GM23338 (cell line): ENCODE results near the gene BNC1. TPM values are rescaled to one million over a fixed set of nuclear protein-coding genes. Genes with fewer than 3 reads are reported as not detected.

Experiments
- ATAC-seq: fragments of 200-7000 bp; cut with Tn5 transposase; 3 replicates; pipeline ENCODE4 v1.9.1; 2020
- DNase-seq: peaks from one replicate; pipeline ENCODE4 v3.0.0-alpha.2; 2015; ENCODE audit warnings: low spot score
- H2AFZ ChIP-seq: fragments of 200-600 bp; sonication (generic); 2 replicates; pipeline ENCODE4 v1.8.0; 2016; ENCODE audit warnings: antibody characterized with exemption, mild to moderate bottlenecking, moderate library complexity
- H3F3A ChIP-seq: fragments of 200-600 bp; sonication (generic); replicated peaks from 2 replicates; pipeline ENCODE4 v1.8.0; 2017; ENCODE audit warnings: antibody characterized with exemption, mixed run types, low read depth
- H3K27ac ChIP-seq: fragments of 200-600 bp; sonication (generic); 2 replicates; pipeline ENCODE4 v1.6.1; 2016; ENCODE audit warnings: low read depth
- H3K27me3 ChIP-seq: fragments of 200-600 bp; sonication (generic); 2 replicates; pipeline ENCODE4 v1.8.0; 2016; ENCODE audit warnings: mild to moderate bottlenecking, mixed run types, moderate library complexity; ENCODE audit not compliant: insufficient read depth
- H3K36me3 ChIP-seq: fragments of 200-600 bp; sonication (generic); 2 replicates; pipeline ENCODE4 v1.8.0; 2016; ENCODE audit warnings: mild to moderate bottlenecking; ENCODE audit not compliant: insufficient read depth
- H3K4me1 ChIP-seq: fragments of 200-600 bp; sonication (generic); 2 replicates; pipeline ENCODE4 v1.8.0; 2016; ENCODE audit warnings: mild to moderate bottlenecking, moderate library complexity; ENCODE audit not compliant: insufficient read depth
- H3K4me2 ChIP-seq: fragments of 200-600 bp; sonication (generic); 2 replicates; pipeline ENCODE4 v1.7.1; 2017; ENCODE audit warnings: mixed run types
- H3K4me3 ChIP-seq: fragments of 200-600 bp; sonication (generic); 2 replicates; pipeline ENCODE4 v1.6.1; 2016; ENCODE audit warnings: mixed run types
- H3K79me2 ChIP-seq: fragments of 200-600 bp; sonication (generic); replicated peaks from 2 replicates; pipeline ENCODE4 v1.8.0; 2017; ENCODE audit warnings: mild to moderate bottlenecking; ENCODE audit not compliant: insufficient read depth
- H3K9me2 ChIP-seq: fragments of 200-600 bp; sonication (generic); 2 replicates; pipeline ENCODE4 v1.8.0; 2017; ENCODE audit not compliant: insufficient read depth
- H4K20me1 ChIP-seq: fragments of 200-600 bp; sonication (generic); replicated peaks from 2 replicates; pipeline ENCODE4 v1.8.0; 2017; ENCODE audit warnings: mild to moderate bottlenecking; ENCODE audit not compliant: insufficient read depth
- H3K27ac Mint-ChIP-seq: 2 replicates; pipeline ENCODE4 v1.8.0; 2020; ENCODE audit warnings: inconsistent platforms, mild to moderate bottlenecking, moderate library complexity, mixed read lengths
- H3K27me3 Mint-ChIP-seq: 3 replicates; pipeline ENCODE4 v1.8.0; 2022; ENCODE audit warnings: low read depth, mild to moderate bottlenecking, moderate library complexity, mixed read lengths, inconsistent platforms; ENCODE audit not compliant: insufficient read depth, poor library complexity
- H3K36me3 Mint-ChIP-seq: 3 replicates; pipeline ENCODE4 v1.8.0; 2021; ENCODE audit warnings: low read depth, mild to moderate bottlenecking, inconsistent platforms, moderate library complexity, mixed read lengths
- H3K4me1 Mint-ChIP-seq: 3 replicates; pipeline ENCODE4 v1.8.0; 2020; ENCODE audit warnings: mild to moderate bottlenecking, inconsistent platforms, mixed read lengths
- H3K4me3 Mint-ChIP-seq: 3 replicates; pipeline ENCODE4 v1.8.0; 2021; ENCODE audit warnings: moderate library complexity, mild to moderate bottlenecking, inconsistent platforms, mixed read lengths
- H3K9me3 Mint-ChIP-seq: 3 replicates; pipeline ENCODE4 v1.8.0; 2020; ENCODE audit warnings: moderate library complexity, mild to moderate bottlenecking, inconsistent platforms, mixed read lengths
- CREB1 ChIP-seq: fragments of 250-450 bp; sonication (Bioruptor Pico); IDR thresholded peaks from 2 replicates; pipeline ENCODE4 v1.5.0; 2020; ENCODE audit warnings: low read depth, mild to moderate bottlenecking, moderate library complexity
- JUNB ChIP-seq: IDR thresholded peaks from one replicate; pipeline ENCODE4 v1.6.1; 2016; ENCODE audit warnings: antibody characterized with exemption; ENCODE audit not compliant: unreplicated experiment
- POLR2AphosphoS5 ChIP-seq: IDR thresholded peaks from 2 replicates; pipeline ENCODE4 v1.6.1; 2016; ENCODE audit warnings: antibody characterized with exemption, low read depth
- ZNF331 ChIP-seq: fragments of 250-450 bp; sonication (Bioruptor Pico); IDR thresholded peaks from 2 replicates; pipeline ENCODE4 v1.5.0; 2020; ENCODE audit warnings: low read depth, mild to moderate bottlenecking, moderate library complexity
- polyA plus RNA-seq: library from polyadenylated mRNA; unstranded; fragments of >200 nt; fragmentation: Nextera tagmentation; extraction: Ambion mirVana; gene quantifications from 2 replicates; pipeline ENCODE4 v1.2.1, GENCODE V29; 2016
- total RNA-seq: library from RNA; depleted of rRNA; stranded (reverse); fragments of >200 nt; shearing (Covaris generic); gene quantifications from 2 replicates; pipeline ENCODE4 v1.2.3, GENCODE V29; 2014
- TF ChIP-seq, protein P1 (sequence below): IDR thresholded peaks from one replicate; pipeline ENCODE4 v1.6.1; 2018; ENCODE audit warnings: antibody characterized with exemption; ENCODE audit not compliant: unreplicated experiment
- TF ChIP-seq, protein P2 (sequence below), 2 experiments: fragments of 200-600 bp in 1 of 2; sonication (generic) in 1 of 2; conservative IDR thresholded peaks; 2 replicates each; pipeline versions ENCODE4 v1.5.1 to v1.6.1; 2016 to 2017; ENCODE audit warnings: antibody characterized with exemption in 2 of 2, low read depth in 2 of 2, mild to moderate bottlenecking in 2 of 2, moderate library complexity in 1 of 2

Gene BNC1
- total and polyA plus RNA-seq, 2 experiments from 2014 or later: 0.26 to 1.1 TPM

DNA sequence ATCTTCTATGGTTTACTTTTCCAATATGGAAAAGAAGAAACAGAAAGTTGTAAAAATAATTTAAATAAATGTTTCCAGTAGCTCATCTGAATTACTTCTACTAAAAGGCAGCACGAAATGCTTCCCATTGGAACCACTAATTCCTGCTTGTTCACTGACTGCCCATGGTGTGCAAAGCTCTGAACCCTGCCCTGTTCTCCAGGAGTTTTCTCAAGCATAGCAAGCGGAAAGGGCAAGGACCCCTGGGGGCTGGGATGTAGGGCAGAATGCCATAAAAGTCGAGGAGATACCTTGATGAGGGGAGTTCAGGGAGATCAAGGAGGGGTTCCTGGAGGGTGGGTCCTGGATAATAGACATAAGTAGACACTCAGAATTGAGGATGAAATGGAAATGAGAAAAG is 35.3 kb upstream of the BNC1 start (continued):
- TF ChIP-seq, protein P1, sequence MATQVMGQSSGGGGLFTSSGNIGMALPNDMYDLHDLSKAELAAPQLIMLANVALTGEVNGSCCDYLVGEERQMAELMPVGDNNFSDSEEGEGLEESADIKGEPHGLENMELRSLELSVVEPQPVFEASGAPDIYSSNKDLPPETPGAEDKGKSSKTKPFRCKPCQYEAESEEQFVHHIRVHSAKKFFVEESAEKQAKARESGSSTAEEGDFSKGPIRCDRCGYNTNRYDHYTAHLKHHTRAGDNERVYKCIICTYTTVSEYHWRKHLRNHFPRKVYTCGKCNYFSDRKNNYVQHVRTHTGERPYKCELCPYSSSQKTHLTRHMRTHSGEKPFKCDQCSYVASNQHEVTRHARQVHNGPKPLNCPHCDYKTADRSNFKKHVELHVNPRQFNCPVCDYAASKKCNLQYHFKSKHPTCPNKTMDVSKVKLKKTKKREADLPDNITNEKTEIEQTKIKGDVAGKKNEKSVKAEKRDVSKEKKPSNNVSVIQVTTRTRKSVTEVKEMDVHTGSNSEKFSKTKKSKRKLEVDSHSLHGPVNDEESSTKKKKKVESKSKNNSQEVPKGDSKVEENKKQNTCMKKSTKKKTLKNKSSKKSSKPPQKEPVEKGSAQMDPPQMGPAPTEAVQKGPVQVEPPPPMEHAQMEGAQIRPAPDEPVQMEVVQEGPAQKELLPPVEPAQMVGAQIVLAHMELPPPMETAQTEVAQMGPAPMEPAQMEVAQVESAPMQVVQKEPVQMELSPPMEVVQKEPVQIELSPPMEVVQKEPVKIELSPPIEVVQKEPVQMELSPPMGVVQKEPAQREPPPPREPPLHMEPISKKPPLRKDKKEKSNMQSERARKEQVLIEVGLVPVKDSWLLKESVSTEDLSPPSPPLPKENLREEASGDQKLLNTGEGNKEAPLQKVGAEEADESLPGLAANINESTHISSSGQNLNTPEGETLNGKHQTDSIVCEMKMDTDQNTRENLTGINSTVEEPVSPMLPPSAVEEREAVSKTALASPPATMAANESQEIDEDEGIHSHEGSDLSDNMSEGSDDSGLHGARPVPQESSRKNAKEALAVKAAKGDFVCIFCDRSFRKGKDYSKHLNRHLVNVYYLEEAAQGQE: no peak
- TF ChIP-seq, protein P2, sequence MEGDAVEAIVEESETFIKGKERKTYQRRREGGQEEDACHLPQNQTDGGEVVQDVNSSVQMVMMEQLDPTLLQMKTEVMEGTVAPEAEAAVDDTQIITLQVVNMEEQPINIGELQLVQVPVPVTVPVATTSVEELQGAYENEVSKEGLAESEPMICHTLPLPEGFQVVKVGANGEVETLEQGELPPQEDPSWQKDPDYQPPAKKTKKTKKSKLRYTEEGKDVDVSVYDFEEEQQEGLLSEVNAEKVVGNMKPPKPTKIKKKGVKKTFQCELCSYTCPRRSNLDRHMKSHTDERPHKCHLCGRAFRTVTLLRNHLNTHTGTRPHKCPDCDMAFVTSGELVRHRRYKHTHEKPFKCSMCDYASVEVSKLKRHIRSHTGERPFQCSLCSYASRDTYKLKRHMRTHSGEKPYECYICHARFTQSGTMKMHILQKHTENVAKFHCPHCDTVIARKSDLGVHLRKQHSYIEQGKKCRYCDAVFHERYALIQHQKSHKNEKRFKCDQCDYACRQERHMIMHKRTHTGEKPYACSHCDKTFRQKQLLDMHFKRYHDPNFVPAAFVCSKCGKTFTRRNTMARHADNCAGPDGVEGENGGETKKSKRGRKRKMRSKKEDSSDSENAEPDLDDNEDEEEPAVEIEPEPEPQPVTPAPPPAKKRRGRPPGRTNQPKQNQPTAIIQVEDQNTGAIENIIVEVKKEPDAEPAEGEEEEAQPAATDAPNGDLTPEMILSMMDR (conservative IDR thresholded peaks at IDR 0.05; ENCODE audit: low read depth in 2 of 2): no peak
- no peak for TF ChIP-seq POLR2AphosphoS5

DNA sequence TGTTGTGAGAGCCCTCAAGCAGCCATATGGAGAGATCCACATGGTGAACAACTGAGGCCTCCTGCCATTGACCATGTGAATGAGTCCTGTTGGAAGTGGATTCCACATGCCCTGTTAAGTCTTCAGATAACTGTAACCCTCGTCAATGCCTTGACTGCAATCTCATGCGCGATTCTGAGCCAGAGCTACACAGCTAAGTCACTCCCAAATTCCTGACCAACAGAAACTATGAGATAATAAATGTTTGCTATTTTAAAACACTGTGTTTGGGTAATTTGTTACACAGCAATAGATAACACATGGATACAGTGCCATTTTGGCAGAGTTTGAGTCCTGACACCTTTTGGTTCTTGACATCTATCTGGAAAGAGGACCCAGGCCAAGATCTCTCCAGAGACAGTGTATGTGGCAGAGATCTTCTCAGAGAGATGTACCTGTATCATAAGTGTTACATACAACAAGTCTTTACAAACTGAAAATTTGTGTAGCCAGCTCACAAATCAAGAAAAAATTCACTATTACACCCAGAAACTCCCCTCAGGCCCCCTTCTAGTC is 34.5 kb upstream of the BNC1 start:
- H3K9me3 Mint-ChIP-seq: peaks cover 3% of the 10 kb centered on the region; the same call in 1 of the 3 replicates
- DNase-seq: no peak
- H3K4me1 Mint-ChIP-seq: peaks cover 10% of the 10 kb centered on the region
- Histone ChIP-seq H3F3A (no peaks in the 10 kb centered on the region), H3K4me3 (no peak overlapping the region), H3K4me2 (no peak overlapping the region), H2AFZ (no peak overlapping the region), H3K36me3 (no peaks in the 10 kb centered on the region), H3K79me2 (no peaks in the 10 kb centered on the region), H3K27ac (no peak overlapping the region), H3K4me1 (peaks cover 6% of the 10 kb centered on the region), H3K27me3 (no peaks in the 10 kb centered on the region), H3K9me2 (peaks cover 26% of the 10 kb centered on the region), H4K20me1 (no peaks in the 10 kb centered on the region)
- TF ChIP-seq ZNF331 (CRISPR knock-in tag) (no peak), JUNB (no peak), CREB1 (CRISPR knock-in tag) (no peak)
- TF ChIP-seq, protein P2 (conservative IDR thresholded peaks at IDR 0.05; ENCODE audit: low read depth in 2 of 2): no peak
- no peak for ATAC-seq
- H3K27me3 Mint-ChIP-seq: peaks cover 4% of the 10 kb centered on the region
- no peaks in the 10 kb centered on the region for H3K36me3 Mint-ChIP-seq
- no peak overlapping the region for H3K27ac Mint-ChIP-seq
- H3K4me3 Mint-ChIP-seq: no peak overlapping the region
